Endothelial cell (in vitro differentiated cells): Measurements from ENCODE around the gene ETNPPL. TPM values are rescaled to one million over a fixed set of nuclear protein-coding genes. Genes with fewer than 3 reads are reported as not detected.

Source experiments
- DNase-seq: peaks from one replicate; pipeline ENCODE4 v3.0.0; 2021; ENCODE audit warnings: low spot score
- H3K27ac Mint-ChIP-seq: one replicate; pipeline ENCODE4 v1.8.0; 2021; ENCODE audit warnings: mixed read lengths, inconsistent platforms; ENCODE audit not compliant: unreplicated experiment
- H3K27me3 Mint-ChIP-seq: one replicate; pipeline ENCODE4 v1.8.0; 2021; ENCODE audit warnings: mild to moderate bottlenecking, moderate library complexity, mixed read lengths, inconsistent platforms; ENCODE audit not compliant: unreplicated experiment
- H3K36me3 Mint-ChIP-seq: one replicate; pipeline ENCODE4 v1.8.0; 2021; ENCODE audit warnings: mild to moderate bottlenecking, low read depth, mixed read lengths, inconsistent platforms; ENCODE audit not compliant: unreplicated experiment
- H3K4me1 Mint-ChIP-seq: one replicate; pipeline ENCODE4 v1.8.0; 2021; ENCODE audit warnings: mild to moderate bottlenecking, mixed read lengths, inconsistent platforms; ENCODE audit not compliant: unreplicated experiment
- H3K4me3 Mint-ChIP-seq: one replicate; pipeline ENCODE4 v1.8.0; 2021; ENCODE audit warnings: mild to moderate bottlenecking, mixed read lengths, inconsistent platforms; ENCODE audit not compliant: unreplicated experiment
- H3K9me3 Mint-ChIP-seq: one replicate; pipeline ENCODE4 v1.8.0; 2021; ENCODE audit warnings: mixed read lengths, inconsistent platforms; ENCODE audit not compliant: unreplicated experiment
- total RNA-seq: library from RNA; stranded (reverse); fragmentation: NEBNext Ultra II Directional; extraction: Animal tissue kit (Norgen Biotek cat#: 25700); gene quantifications from one replicate; pipeline ENCODE4 v1.2.1, GENCODE V29; 2021; ENCODE audit not compliant: unreplicated experiment
- TF ChIP-seq, protein P1 (sequence below): fragments of 200-600 bp; sonication (generic); IDR thresholded peaks from one replicate; pipeline ENCODE4 v1.5.0; 2021; ENCODE audit warnings: antibody characterized with exemption; ENCODE audit not compliant: unreplicated experiment

The ETNPPL gene
- total RNA-seq, 1 donor from 2014 or later = not detected

DNA sequence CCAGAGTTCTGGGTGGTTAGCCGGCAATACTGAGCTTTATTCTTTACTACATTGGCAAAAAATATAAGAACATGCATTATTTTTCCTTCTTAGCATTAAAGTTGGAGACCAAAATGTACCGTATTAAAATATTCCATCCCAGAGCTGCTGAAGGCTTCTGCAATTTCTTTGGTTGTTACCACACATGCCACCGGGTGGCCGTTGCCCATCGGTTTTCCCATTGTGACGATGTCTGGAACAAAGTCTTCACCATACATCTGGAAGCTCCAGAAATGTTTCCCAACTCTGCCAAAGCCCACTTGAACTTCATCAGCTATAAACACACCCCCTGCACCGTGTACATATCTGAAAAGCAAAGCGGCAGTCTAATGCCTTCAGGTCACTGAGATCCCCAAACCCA is 13.7 kb downstream of the ETNPPL start:
- H3K4me1 Mint-ChIP-seq = no peaks in the 10 kb centered on the region
- DNase-seq = no peak
- TF ChIP-seq, protein P1, sequence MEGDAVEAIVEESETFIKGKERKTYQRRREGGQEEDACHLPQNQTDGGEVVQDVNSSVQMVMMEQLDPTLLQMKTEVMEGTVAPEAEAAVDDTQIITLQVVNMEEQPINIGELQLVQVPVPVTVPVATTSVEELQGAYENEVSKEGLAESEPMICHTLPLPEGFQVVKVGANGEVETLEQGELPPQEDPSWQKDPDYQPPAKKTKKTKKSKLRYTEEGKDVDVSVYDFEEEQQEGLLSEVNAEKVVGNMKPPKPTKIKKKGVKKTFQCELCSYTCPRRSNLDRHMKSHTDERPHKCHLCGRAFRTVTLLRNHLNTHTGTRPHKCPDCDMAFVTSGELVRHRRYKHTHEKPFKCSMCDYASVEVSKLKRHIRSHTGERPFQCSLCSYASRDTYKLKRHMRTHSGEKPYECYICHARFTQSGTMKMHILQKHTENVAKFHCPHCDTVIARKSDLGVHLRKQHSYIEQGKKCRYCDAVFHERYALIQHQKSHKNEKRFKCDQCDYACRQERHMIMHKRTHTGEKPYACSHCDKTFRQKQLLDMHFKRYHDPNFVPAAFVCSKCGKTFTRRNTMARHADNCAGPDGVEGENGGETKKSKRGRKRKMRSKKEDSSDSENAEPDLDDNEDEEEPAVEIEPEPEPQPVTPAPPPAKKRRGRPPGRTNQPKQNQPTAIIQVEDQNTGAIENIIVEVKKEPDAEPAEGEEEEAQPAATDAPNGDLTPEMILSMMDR = no peak

DNA sequence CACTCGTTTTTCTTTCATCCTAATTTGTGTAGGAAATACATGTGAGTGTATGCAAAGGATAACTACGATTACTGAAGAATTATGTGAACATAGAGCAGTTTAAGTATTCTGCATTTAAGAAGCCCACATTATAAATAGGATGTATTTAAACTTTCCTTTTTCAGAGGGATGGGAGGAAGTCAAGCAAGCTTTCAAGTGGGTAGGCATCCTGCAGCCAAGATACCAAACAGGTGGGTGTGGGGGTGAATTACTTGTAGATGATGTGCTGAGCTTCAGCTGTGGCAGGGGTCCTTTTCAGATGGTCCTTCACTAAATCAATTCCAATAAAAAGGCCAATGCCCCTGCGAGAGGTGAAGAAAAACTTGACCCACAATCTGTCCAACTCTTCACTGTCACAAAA is 16.3 kb downstream of the ETNPPL start:
- H3K36me3 Mint-ChIP-seq = no peaks in the 10 kb centered on the region
- H3K4me1 Mint-ChIP-seq = no peaks in the 10 kb centered on the region
- TF ChIP-seq, protein P1 = no peak
- no peaks in the 10 kb centered on the region for H3K27me3 Mint-ChIP-seq
- H3K27ac Mint-ChIP-seq = no peak overlapping the region
- H3K4me3 Mint-ChIP-seq = no peak overlapping the region
- no peaks in the 10 kb centered on the region for H3K9me3 Mint-ChIP-seq
- DNase-seq = no peak

More for the DNA sequence above, 13.7 kb downstream of the ETNPPL start:
- no peak overlapping the region for H3K4me3 Mint-ChIP-seq
- H3K27ac Mint-ChIP-seq = no peak overlapping the region
- H3K27me3 Mint-ChIP-seq = no peaks in the 10 kb centered on the region
- no peaks in the 10 kb centered on the region for H3K9me3 Mint-ChIP-seq
- H3K36me3 Mint-ChIP-seq = no peaks in the 10 kb centered on the region

DNA sequence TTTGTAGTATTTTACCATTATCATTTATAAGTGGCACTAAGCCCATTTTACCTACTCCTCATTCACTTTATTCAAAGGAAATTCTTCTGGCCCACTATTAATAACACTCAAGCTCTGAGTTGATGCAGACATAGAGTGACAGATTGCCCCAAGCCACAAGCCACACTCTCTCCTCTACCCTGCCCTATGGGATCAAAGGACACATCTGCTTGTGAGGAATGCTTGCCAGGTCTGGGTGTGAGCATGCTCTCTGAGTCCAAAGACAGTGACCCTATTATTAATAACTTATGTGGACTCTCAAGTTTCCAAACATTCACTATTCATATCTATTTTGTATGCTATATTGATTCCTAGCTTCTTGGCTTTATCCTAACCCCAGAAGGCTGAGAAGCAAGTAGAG is 18.5 kb downstream of the ETNPPL start:
- Mint-ChIP-seq H3K36me3 (no peaks in the 10 kb centered on the region), H3K9me3 (no peaks in the 10 kb centered on the region), H3K27me3 (peaks cover 2% of the 10 kb centered on the region), H3K4me1 (no peaks in the 10 kb centered on the region), H3K27ac (no peak overlapping the region), H3K4me3 (no peak overlapping the region)
- no peak for DNase-seq
- TF ChIP-seq, protein P1 = no peak

DNA sequence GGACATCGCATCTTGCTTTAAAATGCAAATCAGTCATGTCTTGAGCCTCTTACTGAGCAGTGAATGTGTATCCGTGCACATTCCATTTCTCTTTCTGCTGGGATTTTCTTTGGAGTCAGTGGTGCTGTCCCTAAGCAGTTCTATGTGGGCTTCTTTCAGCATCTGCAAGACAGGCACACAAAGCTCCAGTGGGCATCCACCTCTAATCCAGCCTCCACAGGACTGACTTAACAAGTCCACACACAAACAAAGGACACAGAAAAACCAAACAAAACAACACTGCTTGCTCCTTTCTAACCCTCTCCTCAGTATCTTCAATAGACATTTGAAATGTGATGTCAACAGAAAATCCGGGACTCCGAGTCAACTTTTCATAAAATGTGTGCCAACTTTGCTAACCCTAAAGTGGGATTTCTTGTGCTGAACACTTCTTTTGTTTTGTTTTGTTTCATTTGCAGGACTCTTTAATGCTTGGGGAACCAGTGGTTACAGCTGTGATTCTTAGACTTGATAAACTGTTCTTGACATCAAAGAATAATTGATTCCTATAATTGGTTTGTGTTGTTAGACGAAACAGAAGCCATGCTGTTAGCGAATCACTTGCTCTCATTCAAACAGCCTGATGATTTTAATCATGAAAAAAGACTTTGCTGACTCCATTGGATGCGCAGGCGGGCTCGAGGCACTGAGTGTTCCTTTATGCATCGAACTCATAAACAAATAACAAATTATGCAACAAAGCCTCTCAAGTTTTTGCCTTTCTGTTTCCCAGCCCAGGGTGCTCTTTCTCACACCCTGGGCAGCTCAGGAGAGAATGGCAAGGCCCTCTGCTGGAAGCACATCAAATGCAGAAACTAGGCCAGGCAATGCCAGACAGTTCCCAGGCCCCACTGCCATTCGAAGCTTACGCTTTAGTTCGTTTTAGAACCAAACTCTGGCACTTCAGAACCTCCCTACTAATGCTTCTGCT is 20.1 kb downstream of the ETNPPL start:
- TF ChIP-seq, protein P1 = no peak
- H3K4me1 Mint-ChIP-seq = no peaks in the 10 kb centered on the region
- H3K36me3 Mint-ChIP-seq = no peaks in the 10 kb centered on the region
- no peak for DNase-seq
- H3K4me3 Mint-ChIP-seq = no peak overlapping the region
- peaks cover 2% of the 10 kb centered on the region for H3K27me3 Mint-ChIP-seq
- no peak overlapping the region for H3K27ac Mint-ChIP-seq
- H3K9me3 Mint-ChIP-seq = no peaks in the 10 kb centered on the region
